ENCODE measurements around the gene SERGEF. TPM values are rescaled to one million over a fixed set of nuclear protein-coding genes. Genes with fewer than 3 reads are reported as not detected.

Gene SERGEF
- total and polyA plus RNA-seq, 9 donors = 42.0 to 76.3 (median 59.7) TPM

DNA sequence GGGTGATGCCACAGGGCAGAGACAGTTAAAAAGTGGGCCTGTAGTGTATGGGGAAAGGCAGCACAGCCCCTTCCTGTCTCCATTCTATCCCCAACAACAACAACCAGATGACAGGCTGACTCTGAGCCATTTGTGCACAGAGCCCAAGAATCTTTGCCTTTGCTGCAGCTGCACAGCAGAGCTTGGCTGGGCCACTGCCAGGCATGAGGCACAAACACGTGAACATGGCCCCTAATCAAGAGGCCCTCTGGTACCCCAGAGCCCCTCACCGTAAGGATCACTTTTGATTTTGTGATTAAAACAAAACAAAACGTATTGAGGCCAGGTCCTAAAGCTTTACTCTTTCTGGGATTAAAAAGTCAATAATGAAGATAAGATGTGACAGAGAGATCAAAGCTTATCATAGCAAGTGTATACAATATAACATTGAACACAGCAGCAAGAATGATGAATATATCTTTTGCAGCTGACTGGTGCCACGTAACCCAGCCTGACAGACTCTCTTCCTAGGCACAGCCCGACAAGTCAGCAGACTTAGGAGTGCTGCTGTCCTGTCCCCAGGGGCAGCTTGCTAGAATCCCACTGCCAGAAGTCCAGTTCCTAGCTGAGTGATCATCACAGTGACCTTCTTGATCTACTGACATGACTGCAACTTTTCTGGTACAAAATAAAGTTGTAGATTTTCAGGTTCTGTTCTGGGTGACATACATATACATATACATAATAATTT lies 117.8 kb downstream of the SERGEF start:
- no peak for DNase-seq
- 57 to 63% (median 58%) methylated on average over 5 of the region's 5 CpGs for WGBS, 3 donors
- no peak overlapping the region for H3K27ac ChIP-seq
- H3K4me3 ChIP-seq = no peak overlapping the region
- no peaks in the 10 kb centered on the region for H3K36me3 ChIP-seq
- H3K4me1 ChIP-seq (ENCODE audit: insufficient read depth) = no peaks in the 10 kb centered on the region
- TF ChIP-seq, protein P1, sequence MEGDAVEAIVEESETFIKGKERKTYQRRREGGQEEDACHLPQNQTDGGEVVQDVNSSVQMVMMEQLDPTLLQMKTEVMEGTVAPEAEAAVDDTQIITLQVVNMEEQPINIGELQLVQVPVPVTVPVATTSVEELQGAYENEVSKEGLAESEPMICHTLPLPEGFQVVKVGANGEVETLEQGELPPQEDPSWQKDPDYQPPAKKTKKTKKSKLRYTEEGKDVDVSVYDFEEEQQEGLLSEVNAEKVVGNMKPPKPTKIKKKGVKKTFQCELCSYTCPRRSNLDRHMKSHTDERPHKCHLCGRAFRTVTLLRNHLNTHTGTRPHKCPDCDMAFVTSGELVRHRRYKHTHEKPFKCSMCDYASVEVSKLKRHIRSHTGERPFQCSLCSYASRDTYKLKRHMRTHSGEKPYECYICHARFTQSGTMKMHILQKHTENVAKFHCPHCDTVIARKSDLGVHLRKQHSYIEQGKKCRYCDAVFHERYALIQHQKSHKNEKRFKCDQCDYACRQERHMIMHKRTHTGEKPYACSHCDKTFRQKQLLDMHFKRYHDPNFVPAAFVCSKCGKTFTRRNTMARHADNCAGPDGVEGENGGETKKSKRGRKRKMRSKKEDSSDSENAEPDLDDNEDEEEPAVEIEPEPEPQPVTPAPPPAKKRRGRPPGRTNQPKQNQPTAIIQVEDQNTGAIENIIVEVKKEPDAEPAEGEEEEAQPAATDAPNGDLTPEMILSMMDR (IDR thresholded peaks at IDR 0.05) = no peak
- TF ChIP-seq EP300 (IDR thresholded peaks at IDR 0.05) (no peak), POLR2A (IDR thresholded peaks at IDR 0.05) (no peak)
- H3K9me3 ChIP-seq = no peaks in the 10 kb centered on the region
- no peaks in the 10 kb centered on the region for H3K27me3 ChIP-seq
- intact Hi-C loops (cut with DNase I) = no loop called here

DNA sequence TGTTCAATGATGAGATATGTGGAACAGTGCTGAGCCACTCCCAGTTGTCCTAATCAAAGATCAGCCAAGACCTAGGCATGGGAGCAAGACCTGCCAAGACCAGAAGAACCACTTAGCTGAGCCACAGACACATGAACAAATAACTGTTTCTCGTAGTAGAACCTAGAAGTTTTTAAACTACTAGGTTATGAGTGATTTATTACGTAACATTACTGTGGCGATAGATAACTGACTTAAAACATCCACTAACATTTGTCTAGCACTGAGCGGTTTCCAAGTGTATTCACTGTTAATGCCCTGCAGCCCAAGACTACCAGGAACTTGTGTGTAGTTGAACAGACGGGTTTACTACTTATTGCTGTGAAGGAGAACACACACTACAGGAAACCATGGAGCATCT lies 120.4 kb downstream of the SERGEF start:
- H3K27ac ChIP-seq = no peak overlapping the region
- H3K9me3 ChIP-seq = no peaks in the 10 kb centered on the region
- no peak for DNase-seq
- H3K36me3 ChIP-seq = no peaks in the 10 kb centered on the region
- no peaks in the 10 kb centered on the region for H3K4me1 ChIP-seq (ENCODE audit: insufficient read depth)
- intact Hi-C loops (cut with DNase I) = no loop called here
- H3K4me3 ChIP-seq = no peak overlapping the region
- TF ChIP-seq POLR2A (IDR thresholded peaks at IDR 0.05) (no peak), EP300 (IDR thresholded peaks at IDR 0.05) (no peak)
- H3K27me3 ChIP-seq = no peaks in the 10 kb centered on the region
- 88 to 94% (median 94%) methylated on average over 5 of the region's 5 CpGs for WGBS, 3 donors

DNA sequence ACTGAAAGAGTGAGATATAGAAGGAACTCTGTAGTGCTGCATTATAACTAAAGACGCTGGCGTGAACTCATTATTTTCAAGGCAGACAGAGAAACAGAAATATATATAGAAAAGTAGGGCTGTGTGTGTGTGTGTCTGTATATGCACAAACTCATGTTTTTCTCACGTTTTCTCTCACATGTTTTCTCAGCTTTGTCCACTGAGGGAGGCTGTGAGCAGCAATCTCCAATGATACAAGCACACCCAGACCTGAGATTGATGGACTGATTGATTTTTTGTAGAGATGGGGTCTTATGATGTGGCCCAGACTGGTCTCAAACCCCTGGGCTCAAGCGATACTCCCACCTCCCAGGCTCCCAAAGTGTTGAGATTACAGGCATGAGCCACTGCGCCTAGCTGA lies 122.5 kb downstream of the SERGEF start:
- no peak for TF ChIP-seq EP300 (IDR thresholded peaks at IDR 0.05)
- TF ChIP-seq, protein P1 (IDR thresholded peaks at IDR 0.05) = no peak
- TF ChIP-seq POLR2A (IDR thresholded peaks at IDR 0.05) = no peak
- H3K4me3 ChIP-seq = no peak overlapping the region
- H3K27me3 ChIP-seq = no peaks in the 10 kb centered on the region
- no peak overlapping the region for H3K27ac ChIP-seq
- H3K36me3 ChIP-seq = no peaks in the 10 kb centered on the region
- intact Hi-C loops (cut with DNase I) = no loop called here
- no peak for DNase-seq
- H3K9me3 ChIP-seq = no peaks in the 10 kb centered on the region
- 92 to 97% (median 94%) methylated on average over 5 of the region's 5 CpGs for WGBS, 3 donors
- H3K4me1 ChIP-seq (ENCODE audit: insufficient read depth) = no peaks in the 10 kb centered on the region

DNA sequence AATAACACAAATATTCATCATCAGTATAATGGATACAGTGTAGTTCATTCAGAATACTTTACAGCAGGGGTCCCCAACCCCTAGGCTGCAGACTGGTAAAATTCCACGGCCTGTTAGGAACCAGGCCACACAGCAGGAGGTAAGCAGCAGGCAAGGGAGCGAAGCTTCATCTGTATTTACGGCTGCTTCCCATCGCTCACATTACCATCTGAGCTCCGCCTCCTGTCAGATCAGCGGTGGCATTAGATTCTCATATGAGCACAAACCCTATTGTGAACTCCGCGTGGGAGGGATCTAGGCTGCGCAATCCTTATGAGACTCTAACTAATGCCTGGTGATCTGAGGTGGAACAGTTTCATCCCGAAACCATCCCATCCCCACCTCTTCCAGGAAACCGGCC lies 125.1 kb downstream of the SERGEF start:
- no peaks in the 10 kb centered on the region for H3K9me3 ChIP-seq
- no peak overlapping the region for H3K4me3 ChIP-seq
- H3K27me3 ChIP-seq = no peaks in the 10 kb centered on the region
- H3K4me1 ChIP-seq (ENCODE audit: insufficient read depth) = no peaks in the 10 kb centered on the region
- TF ChIP-seq POLR2A (IDR thresholded peaks at IDR 0.05) (no peak), EP300 (IDR thresholded peaks at IDR 0.05) (no peak)
- TF ChIP-seq, protein P1 (IDR thresholded peaks at IDR 0.05) = no peak
- H3K27ac ChIP-seq = no peak overlapping the region
- 84 to 87% (median 84%) methylated on average over 11 of the region's 11 CpGs for WGBS, 3 donors
- H3K36me3 ChIP-seq = no peaks in the 10 kb centered on the region
- DNase-seq = no peak
- intact Hi-C loops (cut with DNase I) = no loop called here

DNA sequence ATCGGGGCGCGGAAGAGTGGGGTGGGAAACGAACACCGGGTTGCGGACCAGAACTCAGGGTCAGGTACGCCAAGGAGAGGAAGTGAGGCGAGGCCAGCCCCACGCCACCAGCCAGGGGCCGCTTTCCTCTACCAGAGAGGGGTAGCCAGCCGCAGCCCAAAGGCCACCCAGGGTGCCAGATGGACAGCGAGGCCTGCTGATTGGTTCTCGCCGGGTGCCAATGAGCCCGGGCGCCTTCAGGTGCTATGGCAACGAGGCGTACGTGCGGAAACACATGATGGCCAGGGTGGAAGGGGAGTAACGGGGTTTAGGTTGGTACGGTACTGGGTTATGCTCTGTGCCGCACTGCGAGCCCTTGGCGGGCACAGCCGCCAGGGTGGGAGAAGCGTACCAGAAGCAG lies 128.9 kb downstream of the SERGEF start:
- H3K27ac ChIP-seq = no peak overlapping the region
- WGBS, 3 donors = 95 to 96% (median 95%) methylated on average over 27 of the region's 27 CpGs
- no peaks in the 10 kb centered on the region for H3K9me3 ChIP-seq
- no peaks in the 10 kb centered on the region for H3K4me1 ChIP-seq (ENCODE audit: insufficient read depth)
- DNase-seq = no peak
- TF ChIP-seq EP300 (IDR thresholded peaks at IDR 0.05) (no peak), POLR2A (IDR thresholded peaks at IDR 0.05) (no peak)
- TF ChIP-seq, protein P1 (IDR thresholded peaks at IDR 0.05) = no peak
- H3K27me3 ChIP-seq = no peaks in the 10 kb centered on the region
- no peaks in the 10 kb centered on the region for H3K36me3 ChIP-seq
- H3K4me3 ChIP-seq = no peak overlapping the region
- intact Hi-C loops (cut with DNase I) = no loop called here

Data from ovary (tissue), 9 donors.